HG02588 (cell line): ENCODE measurements around the gene JPH3.
"Not testable (repeated sequence)": the region's sequence is repeated elsewhere in the genome, so short reads cannot be mapped to it uniquely, and the experiment has no call there.

Experiments used
- ATAC-seq: cut with Tn5 transposase; IDR thresholded peaks from one replicate; pipeline ENCODE4 v1.9.1; 2021; ENCODE audit warnings: mild to moderate bottlenecking, moderate library complexity; ENCODE audit not compliant: unreplicated experiment

Gene JPH3

DNA sequence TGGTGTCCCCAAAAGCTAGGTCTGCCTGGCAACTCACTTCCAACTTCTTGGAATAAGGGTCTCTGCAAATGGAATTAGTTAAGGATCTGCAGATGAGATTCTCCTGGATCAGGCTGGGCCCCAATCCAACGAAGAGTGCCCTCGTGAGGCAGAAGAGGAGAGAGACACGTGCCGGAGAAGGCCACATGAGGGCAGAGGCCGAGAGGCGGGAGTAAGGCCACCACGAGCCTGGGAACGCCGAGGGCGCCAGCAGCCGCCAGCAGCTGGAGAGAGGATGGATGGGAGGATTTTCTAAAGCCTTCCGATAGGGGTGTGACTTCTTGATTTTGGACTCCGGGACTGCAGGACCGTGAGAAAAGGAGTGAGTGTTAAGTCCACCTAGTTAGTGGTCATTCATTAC is 76.3 kb downstream of the JPH3 start:
- no peak for ATAC-seq

- ATAC-seq, result no peak
These were observed 77.4 kb downstream of the JPH3 start for GRCh38 chr16:87679593-87680271.

- no peak for ATAC-seq
These were observed 78.0 kb downstream of the JPH3 start for GRCh38 chr16:87680272-87680644.

DNA sequence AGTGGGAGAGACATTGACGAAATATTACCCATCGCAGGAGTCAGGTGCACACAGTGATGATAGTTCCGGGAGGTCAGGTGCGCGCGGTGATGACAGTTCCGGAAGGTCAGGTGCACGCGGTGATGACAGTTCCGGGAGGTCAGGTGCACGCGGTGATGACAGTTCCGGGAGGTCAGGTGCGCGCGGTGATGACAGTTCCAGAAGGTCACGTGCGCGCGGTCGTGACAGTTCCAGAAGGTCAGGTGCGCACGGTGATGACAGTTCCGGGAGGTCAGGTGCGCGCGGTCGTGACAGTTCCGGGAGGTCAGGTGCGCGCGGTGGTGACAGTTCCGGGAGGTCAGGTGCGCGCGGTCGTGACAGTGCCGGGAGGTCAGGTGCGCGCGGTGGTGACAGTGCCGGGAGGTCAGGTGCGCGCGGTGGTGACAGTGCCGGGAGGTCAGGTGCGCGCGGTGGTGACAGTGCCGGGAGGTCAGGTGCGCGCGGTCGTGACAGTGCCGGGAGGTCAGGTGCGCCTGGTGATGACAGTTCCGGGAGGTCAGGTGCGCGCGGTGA is 78.8 kb downstream of the JPH3 start:
- not testable (repeated sequence) for ATAC-seq

DNA sequence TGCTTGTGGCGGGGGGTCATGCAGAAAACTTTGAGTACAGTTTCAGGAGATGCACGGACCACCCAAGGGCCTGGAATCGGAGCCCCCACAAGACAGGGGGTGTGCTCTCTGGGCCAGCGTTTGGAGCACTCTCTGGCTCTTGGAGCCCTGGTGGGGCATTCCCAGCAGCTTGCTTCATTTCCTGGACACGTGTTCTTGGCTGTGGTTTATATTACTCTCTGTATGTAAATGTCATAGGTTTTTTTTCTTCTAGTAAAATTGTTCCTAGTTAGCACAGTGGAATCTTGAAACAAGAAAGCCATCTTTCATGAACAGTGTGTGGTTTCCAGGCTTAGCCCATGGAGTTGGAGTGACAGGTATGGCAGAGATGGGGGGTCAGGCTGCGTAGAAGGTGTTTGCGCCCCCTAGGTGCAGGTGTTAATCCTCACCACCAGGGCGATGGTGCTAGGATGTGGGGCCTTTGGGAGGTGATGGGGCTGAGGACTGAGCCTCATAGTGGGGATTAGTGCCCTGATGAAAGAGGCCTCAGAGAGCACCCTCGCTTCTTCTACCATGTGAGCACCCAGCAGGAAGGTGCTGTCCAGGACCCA is 79.8 kb downstream of the JPH3 start:
- ATAC-seq, result no peak

DNA sequence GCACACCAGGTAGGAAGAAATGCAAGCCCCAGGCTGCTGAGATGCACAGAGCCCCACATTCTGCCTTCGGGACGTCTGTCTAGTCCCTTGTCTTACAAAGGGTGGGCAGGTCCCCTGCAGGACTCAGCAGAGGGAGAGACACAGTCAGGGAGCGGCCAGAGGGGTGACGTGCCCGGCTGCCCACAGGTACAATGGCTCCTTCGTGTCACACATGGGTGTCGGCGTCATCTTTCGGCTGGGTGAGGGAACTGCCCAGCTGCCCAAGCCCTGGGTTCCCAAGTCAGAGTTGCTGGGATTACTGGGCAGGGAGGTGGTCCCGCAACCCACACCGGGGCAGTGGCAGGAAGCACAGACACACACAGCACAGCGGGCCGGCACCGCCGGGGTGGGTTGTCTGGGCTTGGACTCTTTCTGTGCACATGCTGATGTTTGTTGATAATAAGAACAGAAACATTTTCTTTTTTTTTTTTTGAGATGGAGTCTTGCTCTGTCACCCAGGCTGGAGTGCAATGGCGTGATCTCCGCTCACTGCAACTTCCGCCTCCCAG is 80.6 kb downstream of the JPH3 start:
- ATAC-seq, result no peak

GRCh38 chr16:87684106-87684677 is 81.9 kb downstream of the JPH3 start:
- ATAC-seq, result no peak

DNA sequence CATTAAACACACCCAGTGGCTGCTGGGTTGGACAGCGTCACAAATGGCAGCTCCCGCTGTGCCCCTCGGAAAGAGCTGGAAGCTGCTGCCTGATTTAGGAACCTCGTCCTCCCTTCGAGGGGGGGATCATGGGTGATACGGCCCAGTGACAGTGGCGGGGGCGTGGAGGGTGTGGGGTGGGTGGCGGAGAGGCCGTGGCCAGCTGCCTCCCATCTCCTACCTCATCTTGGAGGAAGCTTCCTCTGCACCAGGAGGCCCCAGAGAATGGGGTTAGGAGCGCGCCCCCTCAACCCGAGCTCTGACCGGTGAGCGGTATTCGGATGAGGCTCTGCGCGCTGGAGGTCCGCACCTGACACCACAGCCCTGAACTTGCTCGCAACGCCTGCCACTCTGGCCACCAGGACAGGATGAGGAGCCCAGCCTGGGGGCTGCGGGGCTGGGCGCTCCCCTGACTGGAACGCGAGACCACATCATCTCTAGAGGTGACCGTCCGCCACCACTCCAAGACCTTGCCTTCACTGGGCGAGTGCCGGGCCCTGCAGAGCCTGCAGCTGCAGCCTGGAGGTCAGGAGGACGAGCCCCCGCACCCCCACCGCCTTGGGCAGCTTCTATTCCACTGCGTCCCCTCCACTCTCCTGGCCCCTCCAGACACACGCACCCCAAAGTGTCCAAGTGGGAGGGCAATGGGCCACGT is 82.5 kb downstream of the JPH3 start:
- no peak for ATAC-seq

DNA sequence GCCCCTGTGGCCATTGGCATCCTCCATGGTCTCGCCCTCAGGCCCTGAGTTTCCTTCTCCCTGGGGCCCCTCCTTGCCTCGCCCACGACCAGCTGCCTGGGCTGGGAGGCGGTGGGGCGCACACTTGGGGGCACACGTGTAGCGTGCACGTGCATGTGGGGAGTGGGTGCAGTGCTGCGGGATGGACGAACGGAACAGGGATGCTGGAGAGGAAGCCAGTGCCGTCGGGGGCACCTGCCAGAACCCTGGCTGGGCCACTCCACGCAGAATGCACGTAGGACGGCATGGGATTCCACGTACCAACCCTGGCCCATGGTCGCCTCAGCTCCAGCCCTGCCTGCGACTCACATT is 83.1 kb downstream of the JPH3 start:
- no peak for ATAC-seq

- no peak for ATAC-seq
These were observed 83.5 kb downstream of the JPH3 start for GRCh38 chr16:87685766-87686165.

GRCh38 chr16:87686697-87687096 is 84.4 kb downstream of the JPH3 start:
- ATAC-seq, result no peak

DNA sequence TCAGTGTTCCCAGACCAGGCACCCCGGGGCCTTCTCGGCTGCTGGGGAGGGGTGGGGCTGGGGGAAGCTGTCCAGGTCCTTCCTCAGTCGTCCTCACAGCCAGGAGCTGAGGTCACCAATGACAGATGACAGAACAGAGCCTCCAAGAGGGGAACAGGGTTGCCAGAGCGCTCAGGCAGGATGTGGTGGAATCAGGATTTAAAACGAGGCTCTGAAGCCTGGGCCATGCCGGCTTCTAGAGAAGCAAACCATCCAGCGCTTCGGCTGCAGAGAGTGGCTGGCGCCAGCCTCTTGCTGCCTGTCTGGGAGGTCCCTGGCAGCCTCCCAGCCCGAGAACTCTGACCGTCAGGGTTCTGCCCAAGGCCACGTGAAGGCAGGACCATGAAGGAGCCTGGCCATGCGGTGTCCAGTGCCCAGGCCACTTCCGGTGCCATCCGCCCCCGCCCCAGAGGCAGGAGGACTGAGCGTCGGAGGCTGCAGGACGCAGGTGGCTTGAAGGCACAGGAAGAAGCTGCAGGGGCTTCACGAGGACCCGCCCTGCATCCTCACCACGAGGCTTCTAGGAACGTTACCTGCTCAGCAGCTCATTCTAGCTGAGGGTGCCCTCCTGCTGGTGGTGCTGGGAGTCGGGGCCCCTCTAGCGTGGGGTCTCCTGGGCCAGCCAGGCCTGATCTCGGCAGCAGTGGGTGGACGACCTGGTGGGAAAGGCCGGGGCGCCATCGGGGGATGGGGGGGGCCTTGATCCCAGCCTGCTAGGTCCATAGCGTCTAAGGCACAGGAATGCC is 85.0 kb downstream of the JPH3 start:
- no peak for ATAC-seq

- ATAC-seq, result no peak
These were observed 85.8 kb downstream of the JPH3 start for GRCh38 chr16:87687998-87688529.

- no peak for ATAC-seq
These were observed 86.8 kb downstream of the JPH3 start for GRCh38 chr16:87688876-87689815.

GRCh38 chr16:87689956-87690465 is 87.7 kb downstream of the JPH3 start:
- no peak for ATAC-seq

- no peak for ATAC-seq
These were observed 88.8 kb downstream of the JPH3 start for GRCh38 chr16:87690911-87691685.

- no peak for ATAC-seq
These were observed 89.4 kb downstream of the JPH3 start for GRCh38 chr16:87691686-87692079.

DNA sequence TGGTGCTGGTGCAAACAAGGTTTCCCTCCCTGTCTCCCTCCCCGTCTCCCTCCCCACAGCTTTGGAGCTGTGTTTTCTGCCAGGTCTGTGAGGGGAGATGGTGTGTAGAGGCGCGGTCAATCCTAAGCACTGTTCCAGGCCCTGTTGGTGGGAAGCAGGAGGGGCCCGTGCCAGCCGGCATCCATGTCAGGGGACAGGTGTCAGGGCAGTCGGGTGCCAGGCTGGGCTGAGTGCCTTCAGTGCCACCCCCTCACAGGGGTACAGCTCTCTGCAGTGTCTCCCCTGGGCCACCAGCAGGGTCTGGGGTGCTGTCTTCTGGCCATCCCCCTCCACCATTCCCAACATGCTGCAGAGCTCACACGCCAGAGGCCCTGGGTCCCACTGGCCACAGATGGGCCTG is 89.9 kb downstream of the JPH3 start:
- ATAC-seq, result no peak
